T-helper 2 cell treated with Interferon-gamma antibody and Interleukin-4, amounts not matched to agents 5 μg/mL and 100 μg/mL, for 36 hours (primary cell): ENCODE results near the gene SUCLG2.

Experiments used
- DNase-seq: peaks from one replicate; pipeline ENCODE4 v3.0.0; 2021; ENCODE audit warnings: low spot score
- H3K27ac Mint-ChIP-seq: one replicate; pipeline ENCODE4 v1.8.0; 2021; ENCODE audit warnings: mild to moderate bottlenecking, mixed read lengths
- H3K27me3 Mint-ChIP-seq: one replicate; pipeline ENCODE4 v1.8.0; 2021; ENCODE audit warnings: low read depth, mixed read lengths
- H3K36me3 Mint-ChIP-seq: one replicate; pipeline ENCODE4 v1.8.0; 2021; ENCODE audit warnings: low read depth, mixed read lengths
- H3K4me1 Mint-ChIP-seq: one replicate; pipeline ENCODE4 v1.8.0; 2021; ENCODE audit warnings: low read depth, mixed read lengths
- H3K4me3 Mint-ChIP-seq: one replicate; pipeline ENCODE4 v1.8.0; 2022; ENCODE audit warnings: mild to moderate bottlenecking, moderate library complexity, mixed read lengths
- H3K9me3 Mint-ChIP-seq: one replicate; pipeline ENCODE4 v1.8.0; 2021; ENCODE audit warnings: mixed read lengths

Gene SUCLG2

GRCh38 chr3:67453628-67454027 is 200.8 kb downstream of the SUCLG2 start:
- H3K4me1 Mint-ChIP-seq, result no peaks in the 10 kb centered on the region
- H3K27ac Mint-ChIP-seq, result no peak overlapping the region
- H3K36me3 Mint-ChIP-seq, result peaks cover 10% of the 10 kb centered on the region
- DNase-seq, result no peak
- H3K27me3 Mint-ChIP-seq, result no peaks in the 10 kb centered on the region
- H3K9me3 Mint-ChIP-seq, result no peaks in the 10 kb centered on the region
- H3K4me3 Mint-ChIP-seq, result no peak overlapping the region

- H3K4me3 Mint-ChIP-seq, result no peak overlapping the region
- H3K4me1 Mint-ChIP-seq, result no peaks in the 10 kb centered on the region
- no peaks in the 10 kb centered on the region for H3K9me3 Mint-ChIP-seq
- no peak for DNase-seq
- no peaks in the 10 kb centered on the region for H3K27me3 Mint-ChIP-seq
- peaks cover 6% of the 10 kb centered on the region for H3K36me3 Mint-ChIP-seq
- H3K27ac Mint-ChIP-seq, result no peak overlapping the region
These were observed 204.3 kb downstream of the SUCLG2 start for GRCh38 chr3:67450153-67450552.

GRCh38 chr3:67447393-67447792 is 207.0 kb downstream of the SUCLG2 start:
- no peak overlapping the region for H3K27ac Mint-ChIP-seq
- no peaks in the 10 kb centered on the region for H3K9me3 Mint-ChIP-seq
- H3K27me3 Mint-ChIP-seq, result no peaks in the 10 kb centered on the region
- DNase-seq, result no peak
- H3K4me3 Mint-ChIP-seq, result no peak overlapping the region
- peaks cover 7% of the 10 kb centered on the region for H3K36me3 Mint-ChIP-seq
- H3K4me1 Mint-ChIP-seq, result no peaks in the 10 kb centered on the region

DNA sequence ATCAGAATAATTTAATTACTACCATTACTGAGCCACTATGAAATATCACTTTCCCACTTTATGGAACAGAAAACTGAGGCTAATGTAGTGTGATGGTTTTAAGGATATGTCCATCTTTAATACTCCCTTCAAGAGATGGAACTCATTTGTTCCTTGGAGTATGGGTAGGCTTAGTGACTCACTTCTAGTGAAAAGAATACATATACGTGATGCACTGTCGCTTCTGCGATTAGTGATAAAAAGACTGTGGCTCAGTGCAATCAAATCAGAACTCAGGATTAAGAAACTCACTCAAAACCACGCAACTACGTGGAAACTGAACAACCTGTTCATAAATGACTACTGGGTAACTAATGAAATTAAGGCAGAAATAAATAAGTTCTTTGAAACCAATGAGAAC is 216.6 kb downstream of the SUCLG2 start:
- H3K27ac Mint-ChIP-seq, result no peak overlapping the region
- H3K4me3 Mint-ChIP-seq, result no peak overlapping the region
- H3K27me3 Mint-ChIP-seq, result no peaks in the 10 kb centered on the region
- peaks cover 4% of the 10 kb centered on the region for H3K4me1 Mint-ChIP-seq
- H3K9me3 Mint-ChIP-seq, result peaks cover 6% of the 10 kb centered on the region
- peaks cover 20% of the 10 kb centered on the region for H3K36me3 Mint-ChIP-seq
- no peak for DNase-seq

GRCh38 chr3:67437090-67437489 is 217.3 kb downstream of the SUCLG2 start:
- Mint-ChIP-seq H3K27ac (no peak overlapping the region), H3K36me3 (peaks cover 21% of the 10 kb centered on the region), H3K4me3 (no peak overlapping the region), H3K4me1 (peaks cover 4% of the 10 kb centered on the region), H3K9me3 (peaks cover 6% of the 10 kb centered on the region), H3K27me3 (no peaks in the 10 kb centered on the region)
- DNase-seq, result no peak

- Mint-ChIP-seq H3K9me3 (peaks cover 5% of the 10 kb centered on the region), H3K4me1 (peaks cover 3% of the 10 kb centered on the region), H3K36me3 (peaks cover 27% of the 10 kb centered on the region), H3K4me3 (no peak overlapping the region), H3K27ac (no peak overlapping the region), H3K27me3 (no peaks in the 10 kb centered on the region)
- no peak for DNase-seq
These were observed 221.3 kb downstream of the SUCLG2 start for GRCh38 chr3:67433109-67433508.

GRCh38 chr3:67431887-67432286 is 222.5 kb downstream of the SUCLG2 start:
- DNase-seq, result no peak
- no peak overlapping the region for H3K27ac Mint-ChIP-seq
- H3K4me1 Mint-ChIP-seq, result no peaks in the 10 kb centered on the region
- H3K9me3 Mint-ChIP-seq, result peaks cover 5% of the 10 kb centered on the region
- peaks cover 26% of the 10 kb centered on the region for H3K36me3 Mint-ChIP-seq
- H3K4me3 Mint-ChIP-seq, result no peak overlapping the region
- H3K27me3 Mint-ChIP-seq, result no peaks in the 10 kb centered on the region

- H3K9me3 Mint-ChIP-seq, result peaks cover 34% of the 10 kb centered on the region
- no peaks in the 10 kb centered on the region for H3K4me1 Mint-ChIP-seq
- H3K27me3 Mint-ChIP-seq, result no peaks in the 10 kb centered on the region
- no peak overlapping the region for H3K27ac Mint-ChIP-seq
- no peak overlapping the region for H3K4me3 Mint-ChIP-seq
- H3K36me3 Mint-ChIP-seq, result peaks cover 47% of the 10 kb centered on the region
- no peak for DNase-seq
These were observed 230.7 kb downstream of the SUCLG2 start for GRCh38 chr3:67423722-67424121.

DNA sequence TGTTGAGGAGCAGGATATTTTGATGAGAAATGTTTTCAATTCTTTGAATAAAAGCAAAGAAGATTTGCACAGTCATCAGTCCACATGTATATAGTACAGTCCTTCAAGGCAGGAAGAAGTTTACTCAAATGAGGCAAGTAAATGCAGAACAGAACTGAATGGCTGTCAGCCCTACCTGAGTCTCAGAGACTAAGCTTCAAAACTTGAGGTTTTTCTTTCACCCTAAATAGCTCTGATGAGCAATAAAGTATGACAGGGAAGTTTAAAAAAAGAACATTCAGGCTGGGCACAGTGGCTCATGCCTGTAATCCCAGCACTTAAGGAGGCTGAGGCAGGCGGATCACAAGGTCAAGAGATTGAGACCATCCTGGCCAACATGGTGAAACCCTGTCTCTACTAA is 232.5 kb downstream of the SUCLG2 start:
- Mint-ChIP-seq H3K9me3 (peaks cover 30% of the 10 kb centered on the region), H3K27ac (no peak overlapping the region), H3K36me3 (peaks cover 46% of the 10 kb centered on the region), H3K4me1 (no peaks in the 10 kb centered on the region), H3K27me3 (no peaks in the 10 kb centered on the region), H3K4me3 (no peak overlapping the region)
- DNase-seq, result no peak

DNA sequence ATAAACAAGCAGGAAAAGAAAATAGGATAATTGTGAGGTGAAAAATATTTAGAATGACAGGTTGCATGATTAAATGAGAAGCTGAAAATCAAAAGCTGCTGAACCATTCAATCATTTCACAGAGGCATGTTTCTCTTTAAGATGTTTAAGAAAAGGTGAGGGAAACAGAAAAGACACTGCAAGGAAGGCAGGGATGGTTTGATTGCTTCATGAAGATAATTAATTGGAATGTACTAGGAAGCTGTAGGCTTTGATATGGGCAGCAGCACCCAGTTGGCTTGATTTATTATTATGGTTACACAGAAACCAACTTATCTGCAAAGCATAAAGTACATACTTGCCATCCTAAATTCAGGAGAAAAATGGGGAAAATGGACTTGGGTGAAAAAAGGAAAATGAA is 234.6 kb downstream of the SUCLG2 start:
- Mint-ChIP-seq H3K27ac (no peak overlapping the region), H3K4me1 (no peaks in the 10 kb centered on the region), H3K27me3 (no peaks in the 10 kb centered on the region), H3K36me3 (peaks cover 50% of the 10 kb centered on the region), H3K9me3 (peaks cover 30% of the 10 kb centered on the region), H3K4me3 (no peak overlapping the region)
- no peak for DNase-seq

- DNase-seq, result no peak
- peaks cover 30% of the 10 kb centered on the region for H3K9me3 Mint-ChIP-seq
- no peak overlapping the region for H3K4me3 Mint-ChIP-seq
- H3K27ac Mint-ChIP-seq, result no peak overlapping the region
- no peaks in the 10 kb centered on the region for H3K27me3 Mint-ChIP-seq
- no peaks in the 10 kb centered on the region for H3K4me1 Mint-ChIP-seq
- peaks cover 48% of the 10 kb centered on the region for H3K36me3 Mint-ChIP-seq
These were observed 235.2 kb downstream of the SUCLG2 start for GRCh38 chr3:67419218-67419529.

DNA sequence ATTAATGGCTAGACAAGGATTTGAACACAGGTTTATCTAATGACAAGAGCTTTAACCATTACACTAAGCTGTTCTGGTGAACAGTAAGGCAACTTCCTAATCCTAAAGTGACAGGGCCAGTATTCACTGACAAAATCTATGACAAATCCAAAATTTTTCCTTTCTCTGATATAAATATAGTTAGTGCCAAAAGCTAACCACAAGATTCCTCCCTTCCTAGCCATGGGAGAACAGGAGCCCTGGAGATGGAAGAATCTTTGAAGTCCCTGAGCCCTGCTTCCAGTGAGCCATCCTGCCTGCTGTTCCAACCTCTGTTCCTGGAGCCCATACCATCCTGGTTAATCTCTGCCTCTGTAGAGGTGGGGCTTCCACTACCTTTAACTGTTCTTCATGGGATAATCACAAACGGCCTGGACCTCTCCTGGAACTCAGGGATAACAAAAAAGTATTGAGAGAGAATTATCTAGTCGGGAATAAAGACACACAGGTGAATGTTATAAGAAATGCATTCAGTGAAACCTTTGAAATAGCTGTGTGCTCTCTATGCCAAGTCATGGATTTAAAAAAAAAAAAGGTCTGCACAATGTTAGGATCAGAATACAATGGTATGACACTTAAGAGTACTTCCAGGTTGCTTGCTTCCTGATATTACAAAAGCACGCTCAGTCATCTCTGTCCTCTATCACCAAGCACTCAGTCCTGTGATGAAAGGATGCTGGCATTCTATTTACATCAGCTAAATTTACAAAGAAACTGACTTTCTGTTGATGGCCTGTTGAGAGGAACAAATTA is 235.8 kb downstream of the SUCLG2 start:
- Mint-ChIP-seq H3K9me3 (peaks cover 28% of the 10 kb centered on the region), H3K27me3 (no peaks in the 10 kb centered on the region), H3K4me1 (no peaks in the 10 kb centered on the region), H3K27ac (no peak overlapping the region), H3K36me3 (peaks cover 46% of the 10 kb centered on the region), H3K4me3 (no peak overlapping the region)
- no peak for DNase-seq

DNA sequence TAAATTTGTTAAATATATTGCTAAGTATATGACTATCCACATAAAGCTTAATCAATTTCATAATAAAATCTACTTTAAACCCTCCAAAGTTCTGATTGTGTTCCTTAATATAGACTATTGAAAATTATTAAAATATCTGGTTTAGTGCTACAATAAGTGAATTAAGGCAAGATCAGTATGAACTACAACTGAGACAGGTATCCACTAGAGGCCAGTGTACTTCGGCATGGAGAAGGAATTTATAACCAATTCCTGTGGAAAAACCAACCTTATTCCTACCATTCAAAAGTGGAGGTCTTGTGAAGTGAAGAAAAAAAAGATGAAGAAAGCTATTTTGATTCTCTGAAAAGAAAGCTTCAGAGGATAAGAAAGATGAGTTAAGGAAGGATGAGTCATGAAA is 237.7 kb downstream of the SUCLG2 start:
- H3K9me3 Mint-ChIP-seq, result peaks cover 23% of the 10 kb centered on the region
- H3K27me3 Mint-ChIP-seq, result no peaks in the 10 kb centered on the region
- H3K36me3 Mint-ChIP-seq, result peaks cover 38% of the 10 kb centered on the region
- DNase-seq, result no peak
- H3K4me3 Mint-ChIP-seq, result no peak overlapping the region
- no peak overlapping the region for H3K27ac Mint-ChIP-seq
- no peaks in the 10 kb centered on the region for H3K4me1 Mint-ChIP-seq

GRCh38 chr3:67415511-67415910 is 238.9 kb downstream of the SUCLG2 start:
- Mint-ChIP-seq H3K4me3 (no peak overlapping the region), H3K27ac (no peak overlapping the region), H3K9me3 (peaks cover 16% of the 10 kb centered on the region), H3K36me3 (peaks cover 32% of the 10 kb centered on the region), H3K27me3 (no peaks in the 10 kb centered on the region), H3K4me1 (no peaks in the 10 kb centered on the region)
- no peak for DNase-seq

DNA sequence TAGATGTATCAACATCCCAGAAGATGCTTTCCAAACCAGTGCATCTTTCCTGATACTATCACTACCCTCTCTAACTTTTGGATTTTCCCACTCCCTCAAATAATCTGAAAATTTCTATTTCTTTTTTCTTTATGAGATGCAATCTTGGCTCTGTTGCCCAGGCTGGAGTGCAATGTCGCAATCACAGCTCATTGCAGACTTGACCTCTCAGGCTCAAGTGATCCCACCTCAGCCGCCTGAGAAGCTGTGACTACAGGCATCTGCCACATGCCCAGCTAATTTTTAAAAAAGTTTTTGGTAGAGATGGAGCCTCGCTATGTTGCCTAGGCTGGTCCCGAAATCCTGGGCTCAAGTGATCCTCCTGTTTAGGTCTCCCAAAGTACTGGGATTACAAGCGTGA is 239.7 kb downstream of the SUCLG2 start:
- H3K4me3 Mint-ChIP-seq, result no peak overlapping the region
- H3K36me3 Mint-ChIP-seq, result peaks cover 28% of the 10 kb centered on the region
- no peak for DNase-seq
- H3K27me3 Mint-ChIP-seq, result no peaks in the 10 kb centered on the region
- H3K9me3 Mint-ChIP-seq, result peaks cover 8% of the 10 kb centered on the region
- H3K27ac Mint-ChIP-seq, result no peak overlapping the region
- H3K4me1 Mint-ChIP-seq, result no peaks in the 10 kb centered on the region
